SK-N-SH (cell line): Measurements from ENCODE around the gene RAP1GAP.

Experiments used
- CHD2 ChIP-seq: fragments of 150-350 bp; IDR thresholded peaks from 2 replicates; pipeline ENCODE4 v1.6.1; 2018; ENCODE audit warnings: low read length; ENCODE audit not compliant: partially characterized antibody
- EP300 ChIP-seq, 2 experiments: IDR thresholded peaks; 2 replicates each; pipeline versions ENCODE4 v1.4.0 to v1.6.1; 2012; ENCODE audit warnings: borderline replicate concordance in 1 of 2, low read depth in 1 of 2, low read length in 1 of 2
- EZH2phosphoT487 ChIP-seq: fragments of 200-600 bp; sonication (generic); IDR thresholded peaks from 2 replicates; pipeline ENCODE4 v1.6.1; 2017; ENCODE audit warnings: low read depth, mixed run types, mild to moderate bottlenecking, antibody characterized with exemption, moderate library complexity, borderline replicate concordance
- MXI1 ChIP-seq: IDR thresholded peaks from 2 replicates; pipeline ENCODE4 v1.6.1; 2012; ENCODE audit warnings: mild to moderate bottlenecking, low read depth, low read length, improper control_type of control experiment
- NFIC ChIP-seq: IDR thresholded peaks from 2 replicates; pipeline ENCODE4 v1.4.0; 2012; ENCODE audit warnings: borderline replicate concordance
- POLR2AphosphoS5 ChIP-seq: IDR thresholded peaks from 2 replicates; pipeline ENCODE4 v1.6.1; 2012; ENCODE audit warnings: low read depth, low read length
- RFX5 ChIP-seq: IDR thresholded peaks from 2 replicates; pipeline ENCODE4 v1.6.1; 2012; ENCODE audit warnings: mild to moderate bottlenecking, improper control_type of control experiment, low read length
- TF ChIP-seq, protein P1 (sequence below): fragments of 200-600 bp; sonication (generic); IDR thresholded peaks from 2 replicates; pipeline ENCODE4 v1.6.1; 2017; ENCODE audit warnings: antibody characterized with exemption, mild to moderate bottlenecking, moderate library complexity
- TF ChIP-seq, protein P2 (sequence below): IDR thresholded peaks from 2 replicates; pipeline ENCODE4 v1.4.0; 2012; ENCODE audit warnings: low read depth, borderline replicate concordance
- TF ChIP-seq, protein P3 (sequence below): IDR thresholded peaks from 2 replicates; pipeline ENCODE4; 2012

DNA sequence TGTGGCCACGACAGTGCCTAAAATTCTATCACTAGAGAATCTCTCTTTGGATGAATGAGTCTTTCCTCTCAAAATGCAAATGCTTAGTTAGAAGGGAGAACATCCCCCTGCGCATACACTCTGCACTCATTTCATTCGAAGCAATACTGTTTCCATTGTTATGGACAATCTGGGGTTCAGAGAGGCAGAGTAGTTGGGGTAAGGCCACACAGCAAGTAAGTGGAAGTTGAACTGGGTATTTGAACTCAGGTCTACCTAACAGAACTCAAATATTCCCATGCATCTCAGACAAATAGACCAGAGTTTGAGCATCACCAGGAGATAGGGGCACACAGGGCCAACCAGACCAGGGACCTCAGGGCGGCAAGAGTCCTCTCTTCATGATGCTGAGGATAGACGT is 25.5 kb downstream of the RAP1GAP start:
- TF ChIP-seq, protein P1, sequence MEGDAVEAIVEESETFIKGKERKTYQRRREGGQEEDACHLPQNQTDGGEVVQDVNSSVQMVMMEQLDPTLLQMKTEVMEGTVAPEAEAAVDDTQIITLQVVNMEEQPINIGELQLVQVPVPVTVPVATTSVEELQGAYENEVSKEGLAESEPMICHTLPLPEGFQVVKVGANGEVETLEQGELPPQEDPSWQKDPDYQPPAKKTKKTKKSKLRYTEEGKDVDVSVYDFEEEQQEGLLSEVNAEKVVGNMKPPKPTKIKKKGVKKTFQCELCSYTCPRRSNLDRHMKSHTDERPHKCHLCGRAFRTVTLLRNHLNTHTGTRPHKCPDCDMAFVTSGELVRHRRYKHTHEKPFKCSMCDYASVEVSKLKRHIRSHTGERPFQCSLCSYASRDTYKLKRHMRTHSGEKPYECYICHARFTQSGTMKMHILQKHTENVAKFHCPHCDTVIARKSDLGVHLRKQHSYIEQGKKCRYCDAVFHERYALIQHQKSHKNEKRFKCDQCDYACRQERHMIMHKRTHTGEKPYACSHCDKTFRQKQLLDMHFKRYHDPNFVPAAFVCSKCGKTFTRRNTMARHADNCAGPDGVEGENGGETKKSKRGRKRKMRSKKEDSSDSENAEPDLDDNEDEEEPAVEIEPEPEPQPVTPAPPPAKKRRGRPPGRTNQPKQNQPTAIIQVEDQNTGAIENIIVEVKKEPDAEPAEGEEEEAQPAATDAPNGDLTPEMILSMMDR = no peak
- TF ChIP-seq POLR2AphosphoS5 = no peak
- TF ChIP-seq EP300 (IDR thresholded peaks at IDR 0.05; ENCODE audit: borderline replicate concordance in 1 of 2, low read depth in 1 of 2, low read length in 1 of 2) = no peak
- TF ChIP-seq RFX5 = no peak
- TF ChIP-seq, protein P2, sequence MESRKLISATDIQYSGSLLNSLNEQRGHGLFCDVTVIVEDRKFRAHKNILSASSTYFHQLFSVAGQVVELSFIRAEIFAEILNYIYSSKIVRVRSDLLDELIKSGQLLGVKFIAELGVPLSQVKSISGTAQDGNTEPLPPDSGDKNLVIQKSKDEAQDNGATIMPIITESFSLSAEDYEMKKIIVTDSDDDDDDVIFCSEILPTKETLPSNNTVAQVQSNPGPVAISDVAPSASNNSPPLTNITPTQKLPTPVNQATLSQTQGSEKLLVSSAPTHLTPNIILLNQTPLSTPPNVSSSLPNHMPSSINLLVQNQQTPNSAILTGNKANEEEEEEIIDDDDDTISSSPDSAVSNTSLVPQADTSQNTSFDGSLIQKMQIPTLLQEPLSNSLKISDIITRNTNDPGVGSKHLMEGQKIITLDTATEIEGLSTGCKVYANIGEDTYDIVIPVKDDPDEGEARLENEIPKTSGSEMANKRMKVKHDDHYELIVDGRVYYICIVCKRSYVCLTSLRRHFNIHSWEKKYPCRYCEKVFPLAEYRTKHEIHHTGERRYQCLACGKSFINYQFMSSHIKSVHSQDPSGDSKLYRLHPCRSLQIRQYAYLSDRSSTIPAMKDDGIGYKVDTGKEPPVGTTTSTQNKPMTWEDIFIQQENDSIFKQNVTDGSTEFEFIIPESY = no peak
- TF ChIP-seq NFIC = no peak
- TF ChIP-seq MXI1 = no peak
- no peak for TF ChIP-seq EZH2phosphoT487
- TF ChIP-seq, protein P3, sequence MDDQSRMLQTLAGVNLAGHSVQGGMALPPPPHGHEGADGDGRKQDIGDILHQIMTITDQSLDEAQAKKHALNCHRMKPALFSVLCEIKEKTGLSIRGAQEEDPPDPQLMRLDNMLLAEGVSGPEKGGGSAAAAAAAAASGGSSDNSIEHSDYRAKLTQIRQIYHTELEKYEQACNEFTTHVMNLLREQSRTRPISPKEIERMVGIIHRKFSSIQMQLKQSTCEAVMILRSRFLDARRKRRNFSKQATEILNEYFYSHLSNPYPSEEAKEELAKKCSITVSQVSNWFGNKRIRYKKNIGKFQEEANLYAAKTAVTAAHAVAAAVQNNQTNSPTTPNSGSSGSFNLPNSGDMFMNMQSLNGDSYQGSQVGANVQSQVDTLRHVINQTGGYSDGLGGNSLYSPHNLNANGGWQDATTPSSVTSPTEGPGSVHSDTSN = no peak
- no peak for TF ChIP-seq CHD2
